K562 (cell line): Measurements from ENCODE around the gene MEF2C. TPM values are rescaled to one million over a fixed set of nuclear protein-coding genes. Genes with fewer than 3 reads are reported as not detected.

Experiments
- ATAC-seq: fragments of 200-7000 bp; cut with Tn5 transposase; 3 replicates; pipeline ENCODE4 v1.9.1; 2020; ENCODE audit warnings: moderate library complexity
- BruUV-seq: library from RNA; stranded (reverse); fragments of 400-500 nt; replicated peaks from 2 replicates; lab custom pipeline; 2021; lab: Mats Ljungman, UMichigan
- CTCF ChIA-PET: fragments of 300-600 bp; formaldehyde crosslinking; extraction: SDS; loops from one replicate; lab custom pipeline; 2021; ENCODE audit warnings: low intra/inter-chr PET ratio; lab: Yijun Ruan, JAX
- POLR2A ChIA-PET: fragments of 300-600, 350-650 bp; sonication (Branson Sonifier 250); formaldehyde crosslinking; extraction: SDS; loops from one replicate; lab custom pipeline; 2021; ENCODE audit warnings: antibody characterized with exemption, inconsistent platforms; lab: Yijun Ruan, JAX
- DNase-seq, 4 experiments: peaks; one replicate each; pipeline versions ENCODE4 v3.0.0 to v3.0.0-alpha.2; 2011 to 2018; ENCODE audit warnings: low spot score in 3 of 4, mixed read lengths in 3 of 4; ENCODE audit errors: extremely low read depth in 1 of 4
- FAIRE-seq: peaks from 2 replicates; lab custom pipeline; 2011; peaks lifted over from hg19 to GRCh38; lab: Jason Lieb, UNC
- H2AFZ ChIP-seq: 2 replicates; pipeline ENCODE4 v1.6.0; 2011; ENCODE audit warnings: low read depth, low read length, control low read depth, inconsistent platforms
- H3K27ac ChIP-seq: fragments of 200-600 bp; 3 replicates; pipeline ENCODE4 v1.8.0; 2011; ENCODE audit warnings: low read depth, mild to moderate bottlenecking, control low read depth, inconsistent platforms, low read length, moderate library complexity, mixed read lengths; ENCODE audit errors: extremely low read depth
- H3K27me3 ChIP-seq, 2 experiments: fragments of 300-600 bp in 1 of 2; 2 replicates in 1 of 2; 3 replicates in 1 of 2; pipeline versions ENCODE4 v1.6.0 to v1.8.0; 2011; ENCODE audit warnings: inconsistent platforms in 2 of 2, low read length in 2 of 2, mild to moderate bottlenecking in 1 of 2, mixed read lengths in 1 of 2, moderate library complexity in 1 of 2; ENCODE audit not compliant: control insufficient read depth in 2 of 2, insufficient read depth in 2 of 2
- H3K36me3 ChIP-seq: fragments of 300-600 bp; 3 replicates; pipeline ENCODE4 v1.8.0; 2011; ENCODE audit warnings: mild to moderate bottlenecking, low read length, inconsistent platforms; ENCODE audit not compliant: control insufficient read depth, insufficient read depth
- H3K4me1 ChIP-seq, 2 experiments: fragments of 200-600 bp in 1 of 2; replicated peaks in 1 of 2; 2 replicates in 1 of 2; 3 replicates in 1 of 2; pipeline versions ENCODE4 v1.5.1 to v1.8.0; 2011; ENCODE audit warnings: inconsistent platforms in 2 of 2, low read length in 2 of 2, mild to moderate bottlenecking in 1 of 2, mixed read lengths in 1 of 2, moderate library complexity in 1 of 2; ENCODE audit not compliant: control insufficient read depth in 2 of 2, insufficient read depth in 2 of 2
- H3K4me2 ChIP-seq: 2 replicates; pipeline ENCODE4 v1.6.1; 2011; ENCODE audit warnings: low read length, control low read depth, inconsistent platforms, mixed read lengths; ENCODE audit not compliant: insufficient read depth
- H3K4me3 ChIP-seq: fragments of 200-600 bp; sonication (generic), shearing (Covaris generic); 2 replicates; pipeline ENCODE4 v1.5.1; 2016; ENCODE audit warnings: control low read depth, inconsistent platforms
- H3K79me2 ChIP-seq: fragments of 200-600 bp; 3 replicates; pipeline ENCODE4 v1.8.0; 2011; ENCODE audit warnings: low read length, inconsistent platforms; ENCODE audit not compliant: control insufficient read depth, insufficient read depth
- H3K9ac ChIP-seq, 2 experiments: 2 replicates each; pipeline versions ENCODE4 v1.6.0 to v1.6.1; 2011; ENCODE audit warnings: low read depth in 2 of 2, low read length in 2 of 2, control low read depth in 1 of 2, inconsistent platforms in 1 of 2, mild to moderate bottlenecking in 1 of 2, mixed read lengths in 1 of 2; ENCODE audit not compliant: insufficient read depth in 1 of 2
- H3K9me1 ChIP-seq: one replicate; pipeline ENCODE4 v1.6.0; 2011; ENCODE audit warnings: inconsistent platforms, mild to moderate bottlenecking, low read length, moderate library complexity; ENCODE audit not compliant: control insufficient read depth, insufficient read depth
- H3K9me3 ChIP-seq: replicated peaks from 2 replicates; pipeline ENCODE4 v1.5.1; 2011; ENCODE audit warnings: low read depth, low read length, inconsistent platforms; ENCODE audit not compliant: control insufficient read depth, insufficient read depth
- H4K20me1 ChIP-seq: replicated peaks from 2 replicates; pipeline ENCODE4 v1.6.1; 2011; ENCODE audit warnings: low read length, inconsistent platforms, mixed read lengths; ENCODE audit not compliant: control insufficient read depth, insufficient read depth
- BACH1 ChIP-seq: fragments of 200-800 bp; sonication (Bioruptor generic); IDR thresholded peaks from 2 replicates; pipeline ENCODE4 v1.6.1; 2016; ENCODE audit warnings: missing genetic modification characterization, missing compliant biosample characterization
- KDM1A ChIP-seq, 2 experiments: fragments of 450-650 bp; IDR thresholded peaks; 2 replicates each; pipeline ENCODE4 v1.6.1; 2016; ENCODE audit warnings: mild to moderate bottlenecking in 2 of 2
- RNF2 ChIP-seq: sonication (generic); IDR thresholded peaks from 2 replicates; pipeline ENCODE4 v1.6.1; 2016
- WHSC1 ChIP-seq: IDR thresholded peaks from one replicate; pipeline ENCODE4 v1.6.1; 2012; ENCODE audit warnings: low read length, control low read depth, inconsistent platforms
- ZNF23 ChIP-seq: fragments of 250-450 bp; sonication (Bioruptor Pico); IDR thresholded peaks from 2 replicates; pipeline ENCODE4 v1.4.0; 2020; ENCODE audit warnings: mild to moderate bottlenecking
- ZNF282 ChIP-seq: sonication (generic); formaldehyde crosslinking; IDR thresholded peaks from 2 replicates; pipeline ENCODE4 v1.8.1; 2023; ENCODE audit warnings: missing genetic modification reagents
- ZNF75A ChIP-seq: fragments of 450-650 bp; formaldehyde crosslinking; IDR thresholded peaks from 2 replicates; pipeline ENCODE4 v1.4.0; 2020; ENCODE audit warnings: mild to moderate bottlenecking
- whole genome bisulfite sequencing: fragments of 100-300 bp; shearing (Covaris generic); methylation state at CpG from one replicate; pipeline ENCODE4 v1.1.6; 2016; ENCODE audit warnings: low coverage, mixed read lengths; ENCODE audit not compliant: insufficient coverage; ENCODE audit errors: missing lambda C conversion rate; 5-methylcytosine and 5-hydroxymethylcytosine counted together
- in situ Hi-C: fragments of 300-500 bp; cut with MboI; formaldehyde crosslinking; loops from 4 replicates; pipeline ENCODE4 v1.15.0; 2018; ENCODE audit warnings: inconsistent platforms, mixed read lengths
- intact Hi-C: fragments of 100-400 bp; cut with micrococcal nuclease; formaldehyde crosslinking; loops from 2 replicates; pipeline ENCODE4 v1.14.2; 2022
- polyA plus RNA-seq, 8 experiments: library from polyadenylated mRNA; depleted of rRNA in 4 of 8; stranded (reverse) in 5 of 8; unstranded in 3 of 8; fragments of >200 nt; fragmentation: Nextera tagmentation in 2 of 8; fragmentation: Illumina TruSeq in 1 of 8; extraction: Ambion mirVana in 2 of 8; extraction: Trizol in 1 of 8; gene quantifications; 2 replicates each; pipeline versions ENCODE4 v1.2.1 to v1.2.3, GENCODE V29; 2011 to 2014; ENCODE audit warnings: inconsistent platforms in 1 of 8, missing spikeins in 1 of 8
- total RNA-seq, 7 experiments: library from RNA; depleted of rRNA in 6 of 7; stranded (reverse); fragments of >200 nt in 6 of 7; fragmentation: Illumina TruSeq in 2 of 7; extraction: Trizol in 2 of 7; gene quantifications; 2 replicates each; pipeline versions ENCODE4 v1.2.1 to v1.2.3, GENCODE V29; 2011 to 2021; ENCODE audit warnings: low replicate concordance in 1 of 7
- TF ChIP-seq, protein P1 (sequence below): fragments of 250-450 bp; sonication (Bioruptor Pico); IDR thresholded peaks from 2 replicates; pipeline ENCODE4 v1.8.0; 2022; ENCODE audit warnings: inconsistent platforms
- TF ChIP-seq, protein P2 (sequence below): fragments of 450-650 bp; formaldehyde crosslinking; IDR thresholded peaks from 2 replicates; pipeline ENCODE4 v1.4.0; 2020; ENCODE audit warnings: mild to moderate bottlenecking, moderate library complexity
- TF ChIP-seq, protein P3 (sequence below): fragments of 450-650 bp; IDR thresholded peaks from 2 replicates; pipeline ENCODE4 v1.6.1; 2016; ENCODE audit warnings: missing biosample characterization, missing genetic modification characterization
- TF ChIP-seq, protein P4 (sequence below): fragments of 250-450 bp; sonication (Bioruptor Pico); IDR thresholded peaks from 2 replicates; pipeline ENCODE4 v1.8.0; 2021; ENCODE audit warnings: mild to moderate bottlenecking, moderate library complexity
- TF ChIP-seq, protein P5 (sequence below): sonication (generic); formaldehyde crosslinking; IDR thresholded peaks from 2 replicates; pipeline ENCODE4 v1.8.0; 2023; ENCODE audit warnings: mild to moderate bottlenecking, missing genetic modification reagents

Gene MEF2C
- total and polyA plus RNA-seq, 9 of the 15 experiments (the other 6 are each of a cell fraction or from before 2014, with no cell fraction given): 25.1 to 67.8 (median 58.3) TPM

DNA sequence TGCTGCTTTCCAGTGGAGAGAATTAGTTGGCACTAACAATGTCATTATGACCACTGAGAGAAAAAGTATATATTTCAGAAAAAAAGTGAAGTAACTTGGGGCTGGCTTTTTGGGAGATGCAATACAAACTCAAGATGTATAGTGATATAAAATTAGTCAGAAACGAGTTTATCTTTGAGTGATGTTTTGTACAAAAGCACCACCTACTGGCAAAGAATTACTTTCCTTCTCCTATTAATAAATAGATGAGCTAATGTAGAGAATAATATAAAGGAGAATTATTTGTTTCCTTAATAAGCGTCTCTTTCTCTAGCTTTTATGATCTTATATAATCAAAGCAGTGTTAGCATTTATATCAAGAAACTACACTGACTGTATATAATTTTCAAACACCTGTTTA is 158.8 kb downstream of the MEF2C start (continued):
- TF ChIP-seq, protein P1, sequence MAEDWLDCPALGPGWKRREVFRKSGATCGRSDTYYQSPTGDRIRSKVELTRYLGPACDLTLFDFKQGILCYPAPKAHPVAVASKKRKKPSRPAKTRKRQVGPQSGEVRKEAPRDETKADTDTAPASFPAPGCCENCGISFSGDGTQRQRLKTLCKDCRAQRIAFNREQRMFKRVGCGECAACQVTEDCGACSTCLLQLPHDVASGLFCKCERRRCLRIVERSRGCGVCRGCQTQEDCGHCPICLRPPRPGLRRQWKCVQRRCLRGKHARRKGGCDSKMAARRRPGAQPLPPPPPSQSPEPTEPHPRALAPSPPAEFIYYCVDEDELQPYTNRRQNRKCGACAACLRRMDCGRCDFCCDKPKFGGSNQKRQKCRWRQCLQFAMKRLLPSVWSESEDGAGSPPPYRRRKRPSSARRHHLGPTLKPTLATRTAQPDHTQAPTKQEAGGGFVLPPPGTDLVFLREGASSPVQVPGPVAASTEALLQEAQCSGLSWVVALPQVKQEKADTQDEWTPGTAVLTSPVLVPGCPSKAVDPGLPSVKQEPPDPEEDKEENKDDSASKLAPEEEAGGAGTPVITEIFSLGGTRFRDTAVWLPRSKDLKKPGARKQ: no peak

DNA sequence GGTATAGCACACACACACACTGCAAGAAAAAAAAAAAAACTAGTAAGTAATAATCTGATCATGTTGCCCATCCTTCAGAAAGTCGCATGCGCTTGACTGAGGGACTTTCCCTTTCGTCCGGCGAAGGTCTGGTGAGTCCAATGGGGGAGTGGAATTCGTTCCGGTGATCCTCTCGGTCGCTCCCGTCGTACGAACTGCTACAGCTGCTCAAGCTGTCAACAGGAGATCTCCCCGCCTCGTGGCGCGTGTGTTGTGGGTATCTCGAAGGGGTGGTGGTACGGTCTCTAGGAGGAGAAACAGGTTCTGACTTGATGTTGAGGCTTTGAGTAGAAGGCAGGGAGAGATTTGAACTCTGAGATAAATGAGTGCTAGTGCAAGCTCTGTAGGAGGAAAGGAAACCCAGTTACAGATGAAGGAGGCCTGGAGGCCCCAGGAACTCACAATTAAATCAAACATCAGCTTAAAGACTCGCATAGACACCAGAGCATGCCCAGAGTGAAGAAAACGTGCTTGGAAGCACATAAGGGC is 160.4 kb downstream of the MEF2C start:
- POLR2A ChIA-PET: no interaction called here
- intact Hi-C loops: loop anchor here (10.0 kb wide), 1 partner anchor 212 kb away; no protein-coding TSS in a partner anchor
- Histone ChIP-seq H4K20me1 (no peaks in the 10 kb centered on the region), H3K27me3 (no peaks in the 10 kb centered on the region), H3K9ac (no peak overlapping the region), H3K9me3 (no peaks in the 10 kb centered on the region), H3K4me3 (no peak overlapping the region), H3K36me3 (peaks cover 44% of the 10 kb centered on the region; the same call in 2 of the 3 replicates), H3K27ac (no peak overlapping the region), H3K9me1 (no peaks in the 10 kb centered on the region), H2AFZ (no peak overlapping the region), H3K79me2 (no peaks in the 10 kb centered on the region), H3K4me1 (no peaks in the 10 kb centered on the region), H3K4me2 (no peak overlapping the region)
- no peak for ATAC-seq
- CTCF ChIA-PET: interaction anchor here (0.5 kb wide), 1 partner anchor 1025 kb away, joined by 3 read pairs; no protein-coding TSS in a partner anchor
- BruUV-seq: no TSS peak
- no peak for DNase-seq
- 56% methylated on average over 18 of the region's 20 CpGs for WGBS
- in situ Hi-C loops: loop anchor here (25.0 kb wide), 1 partner anchor 1540 kb away; no protein-coding TSS in a partner anchor
- no peak for FAIRE-seq
- TF ChIP-seq ZNF75A (CRISPR knock-in tag) (no peak), WHSC1 (no peak), KDM1A (IDR thresholded peaks at IDR 0.05) (no peak), ZNF282 (no peak), ZNF23 (CRISPR knock-in tag) (no peak), BACH1 (tag) (no peak), RNF2 (no peak)
- TF ChIP-seq, protein P2, sequence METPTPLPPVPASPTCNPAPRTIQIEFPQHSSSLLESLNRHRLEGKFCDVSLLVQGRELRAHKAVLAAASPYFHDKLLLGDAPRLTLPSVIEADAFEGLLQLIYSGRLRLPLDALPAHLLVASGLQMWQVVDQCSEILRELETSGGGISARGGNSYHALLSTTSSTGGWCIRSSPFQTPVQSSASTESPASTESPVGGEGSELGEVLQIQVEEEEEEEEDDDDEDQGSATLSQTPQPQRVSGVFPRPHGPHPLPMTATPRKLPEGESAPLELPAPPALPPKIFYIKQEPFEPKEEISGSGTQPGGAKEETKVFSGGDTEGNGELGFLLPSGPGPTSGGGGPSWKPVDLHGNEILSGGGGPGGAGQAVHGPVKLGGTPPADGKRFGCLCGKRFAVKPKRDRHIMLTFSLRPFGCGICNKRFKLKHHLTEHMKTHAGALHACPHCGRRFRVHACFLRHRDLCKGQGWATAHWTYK (CRISPR knock-in tag): no peak
- TF ChIP-seq, protein P3, sequence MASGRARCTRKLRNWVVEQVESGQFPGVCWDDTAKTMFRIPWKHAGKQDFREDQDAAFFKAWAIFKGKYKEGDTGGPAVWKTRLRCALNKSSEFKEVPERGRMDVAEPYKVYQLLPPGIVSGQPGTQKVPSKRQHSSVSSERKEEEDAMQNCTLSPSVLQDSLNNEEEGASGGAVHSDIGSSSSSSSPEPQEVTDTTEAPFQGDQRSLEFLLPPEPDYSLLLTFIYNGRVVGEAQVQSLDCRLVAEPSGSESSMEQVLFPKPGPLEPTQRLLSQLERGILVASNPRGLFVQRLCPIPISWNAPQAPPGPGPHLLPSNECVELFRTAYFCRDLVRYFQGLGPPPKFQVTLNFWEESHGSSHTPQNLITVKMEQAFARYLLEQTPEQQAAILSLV (tag): no peak
- TF ChIP-seq, protein P4, sequence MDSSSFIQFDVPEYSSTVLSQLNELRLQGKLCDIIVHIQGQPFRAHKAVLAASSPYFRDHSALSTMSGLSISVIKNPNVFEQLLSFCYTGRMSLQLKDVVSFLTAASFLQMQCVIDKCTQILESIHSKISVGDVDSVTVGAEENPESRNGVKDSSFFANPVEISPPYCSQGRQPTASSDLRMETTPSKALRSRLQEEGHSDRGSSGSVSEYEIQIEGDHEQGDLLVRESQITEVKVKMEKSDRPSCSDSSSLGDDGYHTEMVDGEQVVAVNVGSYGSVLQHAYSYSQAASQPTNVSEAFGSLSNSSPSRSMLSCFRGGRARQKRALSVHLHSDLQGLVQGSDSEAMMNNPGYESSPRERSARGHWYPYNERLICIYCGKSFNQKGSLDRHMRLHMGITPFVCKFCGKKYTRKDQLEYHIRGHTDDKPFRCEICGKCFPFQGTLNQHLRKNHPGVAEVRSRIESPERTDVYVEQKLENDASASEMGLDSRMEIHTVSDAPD: no peak
- TF ChIP-seq, protein P5, sequence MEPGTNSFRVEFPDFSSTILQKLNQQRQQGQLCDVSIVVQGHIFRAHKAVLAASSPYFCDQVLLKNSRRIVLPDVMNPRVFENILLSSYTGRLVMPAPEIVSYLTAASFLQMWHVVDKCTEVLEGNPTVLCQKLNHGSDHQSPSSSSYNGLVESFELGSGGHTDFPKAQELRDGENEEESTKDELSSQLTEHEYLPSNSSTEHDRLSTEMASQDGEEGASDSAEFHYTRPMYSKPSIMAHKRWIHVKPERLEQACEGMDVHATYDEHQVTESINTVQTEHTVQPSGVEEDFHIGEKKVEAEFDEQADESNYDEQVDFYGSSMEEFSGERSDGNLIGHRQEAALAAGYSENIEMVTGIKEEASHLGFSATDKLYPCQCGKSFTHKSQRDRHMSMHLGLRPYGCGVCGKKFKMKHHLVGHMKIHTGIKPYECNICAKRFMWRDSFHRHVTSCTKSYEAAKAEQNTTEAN (CRISPR knock-in tag): no peak
